RWPE2 (cell line): Measurements from ENCODE around the gene MYH13.

Source experiments
- ATAC-seq: fragments of 200-7000 bp; cut with Tn5 transposase; 3 replicates; pipeline ENCODE4 v1.9.1; 2021; ENCODE audit warnings: low read depth
- DNase-seq: peaks from one replicate; pipeline ENCODE4 v3.0.0-alpha.2; 2020; ENCODE audit warnings: low spot score
- H3K27ac ChIP-seq: fragments of 450-650 bp; 2 replicates; pipeline ENCODE4 v1.5.1; 2017; ENCODE audit warnings: mild to moderate bottlenecking; ENCODE audit not compliant: poor library complexity, severe bottlenecking
- H3K27me3 ChIP-seq: fragments of 250-450 bp; sonication (Bioruptor Pico); 2 replicates; pipeline ENCODE4 v1.5.1; 2021; ENCODE audit warnings: mild to moderate bottlenecking, moderate library complexity; ENCODE audit not compliant: insufficient read depth, poor library complexity, severe bottlenecking
- H3K36me3 ChIP-seq: fragments of 250-450 bp; sonication (Bioruptor Pico); 2 replicates; pipeline ENCODE4 v1.5.1; 2020; ENCODE audit warnings: low read depth, mild to moderate bottlenecking, moderate library complexity
- H3K4me1 ChIP-seq: fragments of 250-450 bp; sonication (Bioruptor Pico); 2 replicates; pipeline ENCODE4 v1.5.1; 2021; ENCODE audit warnings: mild to moderate bottlenecking, moderate library complexity; ENCODE audit not compliant: insufficient read depth, poor library complexity, severe bottlenecking
- H3K4me3 ChIP-seq: fragments of 250-450 bp; sonication (Bioruptor Pico); 2 replicates; pipeline ENCODE4 v1.5.1; 2021; ENCODE audit warnings: mild to moderate bottlenecking, moderate library complexity; ENCODE audit not compliant: severe bottlenecking
- H3K9me3 ChIP-seq: fragments of 250-450 bp; sonication (Bioruptor Pico); 2 replicates; pipeline ENCODE4 v1.5.1; 2021; ENCODE audit warnings: mild to moderate bottlenecking, moderate library complexity; ENCODE audit not compliant: severe bottlenecking
- TF ChIP-seq, protein P1 (sequence below): fragments of 450-650 bp; IDR thresholded peaks from one replicate; pipeline ENCODE4 v1.5.1; 2017; ENCODE audit warnings: mild to moderate bottlenecking, moderate library complexity; ENCODE audit not compliant: poor library complexity, severe bottlenecking

The MYH13 gene

DNA sequence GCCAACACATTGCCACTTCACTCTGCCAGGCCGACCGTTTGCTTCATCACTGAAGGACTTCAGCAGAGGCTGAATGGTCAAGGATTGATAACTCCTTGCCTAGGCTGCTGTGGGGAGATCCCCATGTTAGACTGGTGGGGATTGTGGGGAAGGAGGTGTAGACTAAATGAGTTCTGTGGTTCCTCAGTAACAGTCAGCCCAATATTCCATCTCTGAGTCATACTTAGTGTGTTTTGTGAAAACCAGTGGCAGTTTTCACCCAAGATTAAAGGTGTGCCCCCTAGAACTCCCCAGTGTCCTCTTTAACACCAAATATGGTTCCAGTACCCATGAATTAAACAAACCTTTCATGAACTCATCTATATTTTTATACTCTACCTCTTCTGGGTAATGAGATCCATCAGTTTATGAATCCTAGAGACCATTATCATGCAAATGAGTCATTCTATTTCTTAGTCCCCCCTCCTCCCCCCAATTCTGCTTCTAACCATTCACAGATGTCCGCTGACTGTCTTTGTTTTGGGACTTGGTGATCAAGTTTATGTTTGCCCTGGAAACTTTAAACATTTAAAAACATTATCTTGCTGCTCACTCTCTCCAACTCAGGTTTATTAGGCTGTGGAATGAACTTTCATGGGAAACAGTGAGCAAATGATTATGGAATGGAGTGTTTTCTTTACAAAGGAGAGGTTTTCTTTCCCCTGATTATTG lies 107.6 kb downstream of the MYH13 start:
- TF ChIP-seq, protein P1, sequence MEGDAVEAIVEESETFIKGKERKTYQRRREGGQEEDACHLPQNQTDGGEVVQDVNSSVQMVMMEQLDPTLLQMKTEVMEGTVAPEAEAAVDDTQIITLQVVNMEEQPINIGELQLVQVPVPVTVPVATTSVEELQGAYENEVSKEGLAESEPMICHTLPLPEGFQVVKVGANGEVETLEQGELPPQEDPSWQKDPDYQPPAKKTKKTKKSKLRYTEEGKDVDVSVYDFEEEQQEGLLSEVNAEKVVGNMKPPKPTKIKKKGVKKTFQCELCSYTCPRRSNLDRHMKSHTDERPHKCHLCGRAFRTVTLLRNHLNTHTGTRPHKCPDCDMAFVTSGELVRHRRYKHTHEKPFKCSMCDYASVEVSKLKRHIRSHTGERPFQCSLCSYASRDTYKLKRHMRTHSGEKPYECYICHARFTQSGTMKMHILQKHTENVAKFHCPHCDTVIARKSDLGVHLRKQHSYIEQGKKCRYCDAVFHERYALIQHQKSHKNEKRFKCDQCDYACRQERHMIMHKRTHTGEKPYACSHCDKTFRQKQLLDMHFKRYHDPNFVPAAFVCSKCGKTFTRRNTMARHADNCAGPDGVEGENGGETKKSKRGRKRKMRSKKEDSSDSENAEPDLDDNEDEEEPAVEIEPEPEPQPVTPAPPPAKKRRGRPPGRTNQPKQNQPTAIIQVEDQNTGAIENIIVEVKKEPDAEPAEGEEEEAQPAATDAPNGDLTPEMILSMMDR: no peak
- Histone ChIP-seq H3K4me1 (no peaks in the 10 kb centered on the region), H3K36me3 (no peaks in the 10 kb centered on the region), H3K27me3 (no peaks in the 10 kb centered on the region), H3K4me3 (no peak overlapping the region), H3K27ac (no peak overlapping the region), H3K9me3 (no peaks in the 10 kb centered on the region)
- DNase-seq (no peak), ATAC-seq (no peak)

DNA sequence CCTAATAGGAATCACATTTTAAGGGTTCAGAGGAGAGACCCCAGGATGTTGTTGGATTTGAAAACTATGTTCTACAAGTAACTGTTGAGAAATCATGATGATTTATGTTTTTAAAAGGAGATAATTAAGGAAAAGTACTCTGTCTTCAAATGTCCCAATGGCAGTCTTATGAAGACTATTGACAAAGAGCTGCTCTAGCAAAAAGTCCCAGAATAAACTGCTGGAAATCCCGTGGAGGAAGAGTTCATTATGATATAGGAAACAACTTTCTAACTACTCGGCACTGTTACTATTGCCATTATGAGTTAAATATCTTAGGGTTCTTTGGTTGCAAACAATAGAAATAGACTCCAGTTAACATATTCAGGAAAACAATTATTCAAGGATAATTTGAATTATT lies 108.8 kb downstream of the MYH13 start:
- no peak for DNase-seq
- Histone ChIP-seq H3K27ac (no peak overlapping the region), H3K36me3 (no peaks in the 10 kb centered on the region), H3K9me3 (no peaks in the 10 kb centered on the region), H3K4me1 (no peaks in the 10 kb centered on the region), H3K4me3 (no peak overlapping the region), H3K27me3 (no peaks in the 10 kb centered on the region)
- ATAC-seq: no peak
- TF ChIP-seq, protein P1: no peak

DNA sequence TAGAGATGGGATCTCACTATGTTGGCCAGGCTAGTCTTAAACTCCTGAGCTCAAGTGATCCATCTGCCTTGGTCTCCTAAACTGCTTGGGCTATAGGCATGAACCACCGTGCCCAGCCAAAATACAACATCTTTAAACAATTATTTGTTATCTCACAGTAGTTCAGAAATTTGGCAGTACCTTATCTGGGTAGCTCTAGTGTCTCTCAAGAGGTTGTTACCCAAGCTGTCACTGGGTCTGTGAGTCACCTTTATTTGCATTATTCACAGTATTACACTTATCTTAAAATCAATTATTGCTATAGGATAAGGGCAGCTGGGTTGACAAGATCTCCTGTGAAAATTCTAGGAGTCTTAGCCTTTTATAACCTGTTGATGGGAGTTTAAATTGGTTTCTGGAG lies 110.4 kb downstream of the MYH13 start:
- H3K27me3 ChIP-seq: no peaks in the 10 kb centered on the region
- no peak overlapping the region for H3K27ac ChIP-seq
- DNase-seq: no peak
- H3K9me3 ChIP-seq: no peaks in the 10 kb centered on the region
- no peaks in the 10 kb centered on the region for H3K36me3 ChIP-seq
- no peak overlapping the region for H3K4me3 ChIP-seq
- H3K4me1 ChIP-seq: no peaks in the 10 kb centered on the region
- no peak for ATAC-seq
- TF ChIP-seq, protein P1: no peak

GRCh38 chr17:10261098-10261497 lies 111.7 kb downstream of the MYH13 start:
- Histone ChIP-seq H3K9me3 (no peaks in the 10 kb centered on the region), H3K4me1 (no peaks in the 10 kb centered on the region), H3K36me3 (no peaks in the 10 kb centered on the region), H3K4me3 (no peak overlapping the region), H3K27ac (no peak overlapping the region), H3K27me3 (no peaks in the 10 kb centered on the region)
- no peak for ATAC-seq
- TF ChIP-seq, protein P1: no peak
- DNase-seq: no peak

- Histone ChIP-seq H3K27me3 (no peaks in the 10 kb centered on the region), H3K4me1 (no peaks in the 10 kb centered on the region), H3K4me3 (no peak overlapping the region), H3K36me3 (no peaks in the 10 kb centered on the region), H3K9me3 (no peaks in the 10 kb centered on the region), H3K27ac (no peak overlapping the region)
- DNase-seq: no peak
- TF ChIP-seq, protein P1: no peak
- ATAC-seq: no peak; the same call in 2 of the 3 replicates
Observed at GRCh38 chr17:10251212-10251948, 121.4 kb downstream of the MYH13 start.
